Mucosa of descending colon (tissue), 3 donors: ENCODE results near the gene TLK1. TPM values are rescaled to one million over a fixed set of nuclear protein-coding genes. Genes with fewer than 3 reads are reported as not detected.
A peak's percentile ranks its signal among the peaks of the same experiment; 100 is the strongest.

Experiments
- ATAC-seq: fragments of 200-7000 bp; cut with Tn5 transposase; one replicate; pipeline ENCODE4 v1.9.1; 2020; ENCODE audit warnings: mild to moderate bottlenecking, moderate library complexity
- DNase-seq, 3 donors: peaks; one replicate each; pipeline ENCODE4 v3.0.0-alpha.2; 2020
- H3K36me3 ChIP-seq: fragments of 200-600 bp; one replicate; pipeline ENCODE4 v1.8.0; 2021; ENCODE audit warnings: low read depth, mild to moderate bottlenecking
- H3K4me1 ChIP-seq: fragments of 200-600 bp; one replicate; pipeline ENCODE4 v1.8.0; 2021; ENCODE audit warnings: low read depth, mild to moderate bottlenecking
- H3K4me3 ChIP-seq: fragments of 200-600 bp; one replicate; pipeline ENCODE4 v1.8.0; 2021; ENCODE audit warnings: mild to moderate bottlenecking
- H3K9me3 ChIP-seq: fragments of 200-600 bp; one replicate; pipeline ENCODE4 v1.8.0; 2021; ENCODE audit warnings: mild to moderate bottlenecking
- CTCF ChIP-seq: fragments of 200-600 bp; IDR thresholded peaks from one replicate; pipeline ENCODE4 v1.8.0; 2022; ENCODE audit warnings: antibody characterized with exemption, mild to moderate bottlenecking
- intact Hi-C, 2 donors: fragments of 100-400 bp; cut with DNase I in 1 of 2; cut with micrococcal nuclease in 1 of 2; formaldehyde crosslinking; loops; one replicate each; pipeline versions ENCODE4 v1.11.0 to v1.11.1; 2022; cut with DNase I, micrococcal nuclease
- total RNA-seq, 3 donors: library from RNA; stranded (reverse); fragmentation: NEBNext Ultra II Directional in 2 of 3; extraction: Animal tissue kit (Norgen Biotek cat#: 25700) in 2 of 3; gene quantifications; one replicate each; pipeline versions ENCODE4 v1.2.1 to v1.2.4, GENCODE V29; 2021 to 2023
- donor health status: DM: no; HTN: no; CAD: no; lungs with moderate emphysema.
- donor health status: DM: no; HTN: no; CAD: no.
- donor health status: DM: no; HTN: yes; CAD: no.

TLK1 gene
- total RNA-seq, 3 donors from 2014 or later, result 91.6 to 112 (median 109) TPM

DNA sequence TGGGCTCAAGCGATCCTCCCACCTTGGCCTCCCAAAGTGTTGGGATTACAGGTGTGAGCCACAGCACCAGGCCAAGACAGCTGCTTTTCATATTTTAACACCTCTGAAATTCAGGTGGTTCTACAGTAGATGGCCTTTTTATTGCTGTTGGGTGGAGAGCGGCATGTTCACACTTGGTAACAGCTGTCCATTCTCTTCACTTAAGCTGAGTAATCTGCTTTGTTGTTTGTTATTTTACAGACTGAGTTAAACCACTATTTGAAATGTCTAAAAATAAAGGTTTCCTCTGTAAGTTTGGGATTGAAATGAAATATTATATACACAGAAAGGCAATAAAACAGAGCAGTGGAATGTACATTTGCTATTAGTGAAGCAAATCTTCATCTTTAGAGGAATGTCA is 44.9 kb upstream of the TLK1 start:
- Histone ChIP-seq H3K4me1 (no peaks in the 10 kb centered on the region), H3K9me3 (no peaks in the 10 kb centered on the region), H3K4me3 (no peak overlapping the region), H3K36me3 (no peaks in the 10 kb centered on the region)
- ATAC-seq (no peak), DNase-seq (no peak)
- no peak for TF ChIP-seq CTCF
- intact Hi-C loops, result no loop called here

GRCh38 chr2:171201767-171202166 is 41.1 kb upstream of the TLK1 start:
- DNase-seq (no peak), ATAC-seq (no peak)
- H3K4me3 ChIP-seq, result no peak overlapping the region
- no peak for TF ChIP-seq CTCF
- no peaks in the 10 kb centered on the region for H3K4me1 ChIP-seq
- H3K36me3 ChIP-seq, result no peaks in the 10 kb centered on the region
- H3K9me3 ChIP-seq, result no peaks in the 10 kb centered on the region
- intact Hi-C loops, result no loop called here

DNA sequence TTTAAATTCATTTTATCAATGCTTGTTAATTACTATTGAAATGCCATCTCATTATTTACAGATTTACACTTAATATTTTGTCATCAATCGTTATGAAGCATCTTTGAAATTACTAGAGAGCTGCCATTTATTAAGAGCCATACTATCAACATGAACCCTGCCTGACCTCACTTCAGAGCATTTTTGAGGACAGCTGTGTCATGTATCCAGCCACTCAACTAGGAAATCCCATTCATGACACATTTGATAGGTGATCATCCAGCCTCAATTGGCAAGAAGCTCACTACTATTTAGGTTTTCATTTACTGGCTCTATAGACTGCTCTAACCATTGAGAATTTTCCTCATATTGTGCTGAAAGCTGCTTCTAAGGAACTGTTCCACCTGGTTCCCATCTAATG is 40.6 kb upstream of the TLK1 start:
- H3K4me1 ChIP-seq, result no peaks in the 10 kb centered on the region
- H3K9me3 ChIP-seq, result no peaks in the 10 kb centered on the region
- H3K4me3 ChIP-seq, result no peak overlapping the region
- ATAC-seq (no peak), DNase-seq (no peak)
- TF ChIP-seq CTCF, result no peak
- intact Hi-C loops, result no loop called here
- no peaks in the 10 kb centered on the region for H3K36me3 ChIP-seq

GRCh38 chr2:171200469-171200868 is 39.8 kb upstream of the TLK1 start:
- Histone ChIP-seq H3K9me3 (no peaks in the 10 kb centered on the region), H3K4me1 (no peaks in the 10 kb centered on the region), H3K4me3 (no peak overlapping the region), H3K36me3 (no peaks in the 10 kb centered on the region)
- DNase-seq, result no peak
- TF ChIP-seq CTCF, result no peak
- intact Hi-C loops, result no loop called here
- no peak for ATAC-seq

GRCh38 chr2:171191021-171191420 is 30.3 kb upstream of the TLK1 start:
- Histone ChIP-seq H3K9me3 (no peaks in the 10 kb centered on the region), H3K4me1 (peaks cover 5% of the 10 kb centered on the region), H3K36me3 (no peaks in the 10 kb centered on the region), H3K4me3 (no peak overlapping the region)
- intact Hi-C loops, result no loop called here
- TF ChIP-seq CTCF, result no peak
- ATAC-seq (no peak), DNase-seq (no peak)

GRCh38 chr2:171187819-171188218 is 27.1 kb upstream of the TLK1 start:
- no peak for DNase-seq
- ATAC-seq, result peak; percentile 87
- no peak for TF ChIP-seq CTCF
- Histone ChIP-seq H3K9me3 (no peaks in the 10 kb centered on the region), H3K36me3 (no peaks in the 10 kb centered on the region), H3K4me3 (no peak overlapping the region), H3K4me1 (peaks cover 5% of the 10 kb centered on the region)
- intact Hi-C loops, result no loop called here
